Measurements from ENCODE around the gene MYH11.

DNA sequence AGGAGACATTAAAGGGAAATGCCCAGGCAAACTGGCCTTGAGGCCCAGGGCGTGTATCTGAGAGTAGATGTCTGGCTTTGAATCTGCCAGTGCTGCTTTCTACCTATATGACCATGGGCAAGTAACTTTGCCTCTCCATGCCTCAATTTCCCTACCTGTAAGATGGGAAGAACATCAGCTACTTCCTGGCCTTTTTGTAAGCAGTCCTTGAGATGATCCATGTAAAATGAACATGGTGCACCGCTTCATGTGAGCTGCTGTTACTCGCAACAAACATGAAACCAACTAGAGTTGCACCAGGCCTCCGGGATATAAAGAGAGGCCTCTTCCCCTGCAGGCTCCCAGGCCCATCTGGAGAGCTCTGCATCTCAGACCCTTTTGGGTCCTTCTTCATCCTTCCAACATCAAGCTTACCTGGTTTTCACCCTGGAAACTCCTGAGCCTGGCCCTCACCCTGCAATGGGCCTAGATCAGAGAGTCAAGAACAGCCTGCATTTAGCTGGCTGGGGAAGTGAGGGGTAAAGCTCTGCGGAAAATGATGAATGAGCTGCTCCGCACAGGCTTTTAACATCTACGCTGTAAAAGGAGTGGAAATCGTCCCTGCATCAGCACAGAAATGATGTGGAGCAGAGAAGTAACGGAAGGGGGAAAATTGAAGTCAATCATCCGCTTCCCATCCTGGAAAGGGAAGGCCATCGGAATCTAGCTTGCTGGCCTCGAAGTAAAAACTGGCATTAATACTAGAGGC, 2.3 kb upstream of the MYH11 start:
- TF ChIP-seq EZH2 (IDR thresholded peaks at IDR 0.05) (no peak), POLR2AphosphoS5 (IDR thresholded peaks at IDR 0.05; ENCODE audit: borderline replicate concordance, low read depth, low read length) (no peak)
